Renal cortical epithelial cell (primary cell): ENCODE data around the gene MED15. TPM values are rescaled to one million over a fixed set of nuclear protein-coding genes. Genes with fewer than 3 reads are reported as not detected.
"Not testable (repeated sequence)": the region's sequence is repeated elsewhere in the genome, so short reads cannot be mapped to it uniquely, and the experiment has no call there.

ENCODE experiments used
- DNase-seq: peaks from one replicate; pipeline ENCODE4 v3.0.0-alpha.2; 2011; ENCODE audit warnings: low read depth
- total RNA-seq: library from RNA; depleted of rRNA; stranded (reverse); fragments of >200 nt; gene quantifications from 2 replicates; pipeline ENCODE4 v1.2.3, GENCODE V29; 2014

The MED15 gene, protein sequence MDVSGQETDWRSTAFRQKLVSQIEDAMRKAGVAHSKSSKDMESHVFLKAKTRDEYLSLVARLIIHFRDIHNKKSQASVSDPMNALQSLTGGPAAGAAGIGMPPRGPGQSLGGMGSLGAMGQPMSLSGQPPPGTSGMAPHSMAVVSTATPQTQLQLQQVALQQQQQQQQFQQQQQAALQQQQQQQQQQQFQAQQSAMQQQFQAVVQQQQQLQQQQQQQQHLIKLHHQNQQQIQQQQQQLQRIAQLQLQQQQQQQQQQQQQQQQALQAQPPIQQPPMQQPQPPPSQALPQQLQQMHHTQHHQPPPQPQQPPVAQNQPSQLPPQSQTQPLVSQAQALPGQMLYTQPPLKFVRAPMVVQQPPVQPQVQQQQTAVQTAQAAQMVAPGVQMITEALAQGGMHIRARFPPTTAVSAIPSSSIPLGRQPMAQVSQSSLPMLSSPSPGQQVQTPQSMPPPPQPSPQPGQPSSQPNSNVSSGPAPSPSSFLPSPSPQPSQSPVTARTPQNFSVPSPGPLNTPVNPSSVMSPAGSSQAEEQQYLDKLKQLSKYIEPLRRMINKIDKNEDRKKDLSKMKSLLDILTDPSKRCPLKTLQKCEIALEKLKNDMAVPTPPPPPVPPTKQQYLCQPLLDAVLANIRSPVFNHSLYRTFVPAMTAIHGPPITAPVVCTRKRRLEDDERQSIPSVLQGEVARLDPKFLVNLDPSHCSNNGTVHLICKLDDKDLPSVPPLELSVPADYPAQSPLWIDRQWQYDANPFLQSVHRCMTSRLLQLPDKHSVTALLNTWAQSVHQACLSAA
- total RNA-seq, result 41.5 and 69.2 TPM in 2 replicates

GRCh38 chr22:20507253-20508066 is at the start of gene MED15:
MED15 (plus strand) TSS chr22:20507610; CDS start chr22:20507679, 69 bp downstream.
- peak; percentile 89 for DNase-seq

GRCh38 chr22:20458530-20459151 is 48.8 kb upstream of the MED15 start:
- DNase-seq, result no peak

- DNase-seq, result no peak
Measured at GRCh38 chr22:20459152-20459542, 48.3 kb upstream of the MED15 start.

DNA sequence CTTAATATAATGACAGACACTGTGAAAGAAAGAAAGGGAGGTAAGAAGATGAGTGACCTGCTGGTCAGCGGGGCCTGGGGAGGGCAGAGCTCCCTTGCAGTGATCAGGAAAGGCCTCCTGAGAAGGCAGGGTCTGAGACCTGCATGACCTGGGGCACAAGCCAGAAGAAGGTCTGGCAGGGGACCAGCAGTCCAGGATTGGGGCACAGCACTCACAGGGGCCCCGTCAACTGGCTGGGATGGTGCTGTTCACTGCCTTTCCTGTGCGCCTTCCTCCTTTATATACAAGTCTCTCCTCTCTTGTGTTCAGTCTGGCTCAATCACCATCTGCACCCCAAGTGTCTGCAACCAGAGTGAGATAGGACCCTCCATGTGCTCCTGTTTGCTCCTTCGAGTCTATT is 47.5 kb upstream of the MED15 start:
- no peak for DNase-seq

- no peak for DNase-seq
Measured at GRCh38 chr22:20463324-20464095, 43.9 kb upstream of the MED15 start.

- DNase-seq, result no peak
Measured at GRCh38 chr22:20464096-20464614, 43.3 kb upstream of the MED15 start.

DNA sequence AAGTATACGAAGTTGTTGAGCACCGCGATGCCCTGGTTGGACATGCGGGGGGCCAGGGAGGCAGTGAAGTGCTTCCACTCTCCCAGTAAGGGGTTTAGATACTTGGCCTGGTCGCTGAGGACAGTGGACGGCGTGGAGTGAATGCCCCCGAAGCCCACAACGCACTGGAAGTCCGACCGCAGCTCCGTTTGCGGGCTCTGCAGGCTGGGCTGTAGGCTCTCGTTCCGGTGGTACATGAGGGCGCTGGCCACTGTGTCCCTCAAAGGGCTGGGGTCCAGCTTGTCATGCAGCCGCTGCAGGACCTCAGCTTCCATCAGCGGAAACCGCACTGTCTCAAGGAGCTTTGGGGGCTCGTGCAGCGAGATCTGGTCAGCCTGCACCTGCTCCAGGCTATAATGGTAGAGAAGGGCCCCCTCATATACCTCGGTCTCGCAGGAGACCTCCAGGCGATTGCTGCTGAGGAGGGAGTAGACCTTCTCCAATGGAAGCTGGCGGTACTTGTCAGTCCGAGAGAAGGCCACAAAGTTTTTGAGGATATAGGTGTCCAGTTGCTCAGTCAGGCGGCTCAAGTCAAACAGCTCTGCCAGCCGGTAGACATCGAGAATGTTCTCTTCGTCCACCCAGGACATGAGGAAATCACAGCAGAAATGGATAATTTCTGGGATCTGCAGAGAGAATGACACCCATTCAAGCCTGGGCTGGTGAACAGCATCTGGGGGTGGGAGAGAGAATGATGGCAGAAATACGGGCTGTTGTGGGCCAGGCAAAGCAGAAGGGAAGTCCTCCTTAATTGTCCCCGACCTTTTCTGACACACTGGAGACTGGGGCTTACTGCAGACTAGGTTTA is 42.3 kb upstream of the MED15 start:
- DNase-seq, result no peak

GRCh38 chr22:20465759-20466077 is 41.7 kb upstream of the MED15 start:
- DNase-seq, result no peak

DNA sequence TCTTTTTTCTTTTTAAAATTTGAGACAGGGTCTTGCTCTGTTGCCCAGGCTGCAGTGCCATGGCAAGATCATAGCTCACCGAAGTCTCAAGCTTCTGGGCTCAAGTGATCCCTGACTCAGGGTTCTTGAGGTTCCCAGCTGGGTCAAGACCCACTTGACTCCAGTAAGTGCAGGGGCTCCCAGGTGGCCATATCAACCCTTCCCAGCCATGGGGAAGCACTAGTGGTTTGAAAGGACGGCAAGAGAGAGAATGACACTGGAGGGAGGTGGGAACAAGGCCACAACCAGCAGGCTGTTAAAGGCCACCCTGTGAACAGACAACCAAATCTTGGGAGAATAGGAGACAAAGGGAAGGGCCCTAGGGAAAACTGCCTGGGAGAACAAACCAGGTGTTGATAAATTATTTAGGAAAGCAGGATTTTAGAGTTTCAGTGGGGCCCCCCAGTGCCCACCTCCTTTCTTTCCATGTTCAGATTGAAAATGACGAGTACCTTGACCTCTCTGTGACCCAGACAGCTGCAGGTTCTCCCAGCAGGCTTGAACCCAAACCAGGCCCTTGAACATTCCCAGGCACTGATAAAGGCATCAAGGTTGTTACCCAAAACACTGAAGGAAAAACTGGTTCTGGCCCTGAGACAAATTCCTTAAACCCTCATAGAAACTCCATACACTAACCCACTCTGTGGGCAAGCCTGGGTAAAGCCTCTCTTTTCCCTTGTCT is 40.6 kb upstream of the MED15 start:
- DNase-seq, result no peak

DNA sequence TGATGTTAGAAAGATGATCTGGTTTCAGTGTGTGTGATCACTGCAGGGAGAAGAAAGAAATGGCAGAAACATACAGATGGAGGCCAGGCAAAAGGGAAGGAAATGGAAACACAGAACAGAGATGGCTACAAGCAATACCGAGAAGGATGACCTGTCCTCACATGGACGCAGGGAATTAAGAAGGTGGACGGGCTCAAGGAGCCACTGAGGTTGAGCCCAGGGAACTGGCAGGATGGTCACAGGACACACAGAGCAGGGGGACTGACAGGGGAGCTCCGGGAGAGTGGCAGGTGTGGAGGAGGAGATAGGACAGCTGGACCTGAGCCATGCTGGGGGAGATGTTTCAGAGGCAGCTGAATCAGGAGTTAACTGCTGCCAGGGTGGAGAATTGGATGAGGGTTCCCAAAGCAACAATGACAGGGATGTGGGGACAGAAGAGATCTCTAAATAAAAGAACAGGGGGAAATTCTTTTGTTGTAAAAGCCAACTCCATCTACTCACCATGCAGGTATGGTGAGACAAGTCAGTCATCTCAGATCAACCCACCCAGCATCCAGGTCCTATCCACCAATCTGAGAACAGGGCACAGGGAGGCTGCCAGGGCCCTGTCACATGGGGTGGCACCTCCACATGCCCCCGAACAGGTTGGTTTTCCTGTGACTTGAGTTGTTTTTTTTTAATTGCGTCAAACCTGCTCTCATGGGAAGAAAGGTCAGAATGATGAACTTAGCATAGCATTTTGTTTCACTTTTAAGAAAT is 38.1 kb upstream of the MED15 start:
- no peak for DNase-seq

GRCh38 chr22:20470525-20470924 is 36.9 kb upstream of the MED15 start:
- not testable (repeated sequence) for DNase-seq

DNA sequence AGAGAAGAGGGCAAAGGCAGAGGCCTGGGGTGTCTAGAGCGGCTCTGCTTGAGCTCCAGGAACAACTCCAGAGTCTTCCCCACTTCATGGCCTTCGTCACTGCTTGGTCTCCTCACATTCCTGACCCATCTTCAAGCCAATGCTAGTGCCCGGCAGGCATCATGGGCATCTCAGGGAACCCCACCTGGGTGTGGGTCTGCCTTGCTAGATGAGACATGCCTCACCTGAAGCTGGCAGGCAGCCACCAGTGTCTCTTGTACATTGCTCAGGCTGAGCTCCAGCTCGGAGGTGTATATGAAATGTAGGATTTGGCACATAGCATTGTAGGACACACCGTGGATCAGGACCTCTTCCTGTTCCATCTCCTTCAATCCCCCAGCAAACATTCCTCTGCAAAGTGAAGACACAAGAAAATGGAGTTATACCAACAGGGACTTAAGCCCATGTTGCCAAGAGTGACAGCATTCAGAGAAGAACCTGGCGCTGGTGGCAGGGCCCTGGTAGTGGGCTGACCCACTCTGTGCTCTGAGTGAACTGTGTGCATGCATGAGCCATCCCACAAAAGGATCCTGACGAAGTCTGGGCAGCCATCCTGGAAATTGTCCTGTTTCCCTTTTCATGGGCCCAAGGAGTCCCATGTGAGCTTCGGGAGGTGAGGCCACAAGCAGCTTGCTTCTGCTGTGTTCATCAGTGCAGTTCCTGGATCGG is 36.1 kb upstream of the MED15 start:
- DNase-seq, result no peak

GRCh38 chr22:20472629-20473442 is 34.6 kb upstream of the MED15 start:
- DNase-seq, result no peak

DNA sequence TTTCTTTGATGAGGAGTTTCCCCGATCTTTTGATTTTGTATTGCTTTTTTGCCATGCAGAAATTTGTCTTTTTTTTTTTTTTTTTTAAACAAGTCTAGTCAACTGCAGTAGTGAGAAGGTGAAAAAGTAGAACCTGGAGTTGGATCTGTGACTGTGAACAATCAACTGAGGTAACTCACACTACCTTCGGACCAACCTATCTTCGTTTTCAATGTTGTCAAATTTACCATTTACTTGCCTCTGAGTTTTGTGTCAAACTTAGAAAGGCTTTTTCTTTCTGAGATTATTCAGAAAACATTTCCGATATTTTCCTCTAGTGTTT is 32.3 kb upstream of the MED15 start:
- DNase-seq, result no peak

- not testable (repeated sequence) for DNase-seq
Measured at GRCh38 chr22:20475569-20475968, 31.8 kb upstream of the MED15 start.

GRCh38 chr22:20478059-20478458 is 29.4 kb upstream of the MED15 start:
- not testable (repeated sequence) for DNase-seq

- no peak for DNase-seq
Measured at GRCh38 chr22:20479612-20480196, 27.7 kb upstream of the MED15 start.
